Memory B cell (primary cell): Measurements from ENCODE around the gene OR51L1.
"Not testable (repeated sequence)": the region's sequence is repeated elsewhere in the genome, so short reads cannot be mapped to it uniquely, and the experiment has no call there.

Source experiments
- ATAC-seq: fragments of 150-1000 bp; cut with Tn5 transposase; 2 replicates; pipeline ENCODE4 v1.10.0; 2021; ENCODE audit warnings: low read depth, mild to moderate bottlenecking, moderate library complexity
- DNase-seq, 2 donors: peaks; one replicate each; pipeline ENCODE4 v3.0.0; 2022; ENCODE audit warnings: low spot score in 2 of 2
- H3K27ac Mint-ChIP-seq: one replicate; pipeline ENCODE4 v1.8.0; 2022; ENCODE audit warnings: mild to moderate bottlenecking, moderate library complexity, mixed read lengths
- H3K27me3 Mint-ChIP-seq: one replicate; pipeline ENCODE4 v1.8.0; 2022; ENCODE audit warnings: mixed read lengths
- H3K36me3 Mint-ChIP-seq: one replicate; pipeline ENCODE4 v1.8.0; 2022; ENCODE audit warnings: mild to moderate bottlenecking, mixed read lengths
- H3K4me1 Mint-ChIP-seq: one replicate; pipeline ENCODE4 v1.8.0; 2022; ENCODE audit warnings: mixed read lengths
- H3K4me3 Mint-ChIP-seq: one replicate; pipeline ENCODE4 v1.8.0; 2022; ENCODE audit warnings: mild to moderate bottlenecking, moderate library complexity, mixed read lengths
- H3K9me3 Mint-ChIP-seq: one replicate; pipeline ENCODE4 v1.8.0; 2022; ENCODE audit warnings: mixed read lengths

OR51L1 gene

GRCh38 chr11:4994551-4994950 lies at the start of gene OR51L1:
OR51L1 (plus strand) TSS chr11:4994851; CDS start chr11:4998983, 4,132 bp downstream.
- Mint-ChIP-seq H3K4me3 (no peak within 1 kb of the TSS), H3K9me3 (no peaks in the 10 kb centered on the region), H3K27me3 (peaks cover 6% of the 10 kb centered on the region), H3K4me1 (no peaks in the 10 kb centered on the region), H3K36me3 (no peaks in the 10 kb centered on the region), H3K27ac (no peak within 1 kb of the TSS)
- DNase-seq (no peak), ATAC-seq (no peak)

- Mint-ChIP-seq H3K4me1 (no peaks in the 10 kb centered on the region), H3K27ac (no peak within 1 kb of the TSS), H3K36me3 (no peaks in the 10 kb centered on the region), H3K27me3 (no peaks in the 10 kb centered on the region), H3K9me3 (no peaks in the 10 kb centered on the region), H3K4me3 (no peak within 1 kb of the TSS)
- DNase-seq = no peak
- no peak for ATAC-seq
Observed at GRCh38 chr11:4947505-4947904, 47.1 kb upstream of the OR51L1 start, which contains the start of gene OR51A4. OR51A4 (minus strand) TSS chr11:4947605; CDS start chr11:4947100, 505 bp downstream.

- H3K4me3 Mint-ChIP-seq, ATAC-seq, H3K27ac Mint-ChIP-seq, H3K36me3 Mint-ChIP-seq, H3K9me3 Mint-ChIP-seq, H3K4me1 Mint-ChIP-seq, H3K27me3 Mint-ChIP-seq, DNase-seq: not testable (repeated sequence)
Observed at GRCh38 chr11:4955613-4956012, 39.0 kb upstream of the OR51L1 start, which contains the start of gene OR51A2. OR51A2 (minus strand) TSS chr11:4955713; CDS start chr11:4955713, 0 bp downstream.

- no peak overlapping the region for H3K27ac Mint-ChIP-seq
Observed at GRCh38 chr11:4957396-4957795, 37.3 kb upstream of the OR51L1 start.

GRCh38 chr11:4960877-4961276 lies 33.8 kb upstream of the OR51L1 start:
- no peak for ATAC-seq
- peaks cover 4% of the 10 kb centered on the region for H3K9me3 Mint-ChIP-seq
- H3K27ac Mint-ChIP-seq = no peak overlapping the region
- no peak overlapping the region for H3K4me3 Mint-ChIP-seq
- no peaks in the 10 kb centered on the region for H3K27me3 Mint-ChIP-seq
- H3K4me1 Mint-ChIP-seq = no peaks in the 10 kb centered on the region
- no peaks in the 10 kb centered on the region for H3K36me3 Mint-ChIP-seq
- DNase-seq = no peak

More at GRCh38 chr11:4957396-4957795, 37.3 kb upstream of the OR51L1 start:
- H3K4me3 Mint-ChIP-seq = no peak overlapping the region
- peaks cover 2% of the 10 kb centered on the region for H3K27me3 Mint-ChIP-seq
- H3K4me1 Mint-ChIP-seq = no peaks in the 10 kb centered on the region
- no peak for ATAC-seq
- DNase-seq = no peak
- H3K36me3 Mint-ChIP-seq = no peaks in the 10 kb centered on the region
- H3K9me3 Mint-ChIP-seq = peaks cover 1% of the 10 kb centered on the region

- DNase-seq (no peak), ATAC-seq (no peak)
- Mint-ChIP-seq H3K36me3 (no peaks in the 10 kb centered on the region), H3K27me3 (no peaks in the 10 kb centered on the region), H3K9me3 (peaks cover 4% of the 10 kb centered on the region), H3K4me3 (no peak overlapping the region), H3K27ac (no peak overlapping the region), H3K4me1 (no peaks in the 10 kb centered on the region)
Observed at GRCh38 chr11:4962816-4963215, 31.8 kb upstream of the OR51L1 start.

GRCh38 chr11:4975436-4975835 lies 19.2 kb upstream of the OR51L1 start:
- Mint-ChIP-seq H3K9me3 (peaks cover 6% of the 10 kb centered on the region), H3K4me3 (no peak overlapping the region), H3K4me1 (no peaks in the 10 kb centered on the region), H3K36me3 (peaks cover 3% of the 10 kb centered on the region), H3K27ac (no peak overlapping the region), H3K27me3 (peaks cover 2% of the 10 kb centered on the region)
- no peak for ATAC-seq
- no peak for DNase-seq

- Mint-ChIP-seq H3K4me3 (no peak overlapping the region), H3K27me3 (peaks cover 2% of the 10 kb centered on the region), H3K27ac (no peak overlapping the region), H3K9me3 (peaks cover 4% of the 10 kb centered on the region), H3K36me3 (peaks cover 3% of the 10 kb centered on the region), H3K4me1 (no peaks in the 10 kb centered on the region)
- no peak for DNase-seq
- no peak for ATAC-seq
Observed at GRCh38 chr11:4979036-4979435, 15.6 kb upstream of the OR51L1 start.

- Mint-ChIP-seq H3K4me1 (no peaks in the 10 kb centered on the region), H3K4me3 (no peak overlapping the region), H3K27me3 (peaks cover 2% of the 10 kb centered on the region), H3K36me3 (peaks cover 3% of the 10 kb centered on the region), H3K27ac (no peak overlapping the region), H3K9me3 (peaks cover 2% of the 10 kb centered on the region)
- ATAC-seq (no peak), DNase-seq (no peak)
Observed at GRCh38 chr11:4982678-4983077, 12.0 kb upstream of the OR51L1 start.

- Mint-ChIP-seq H3K9me3 (no peaks in the 10 kb centered on the region), H3K27me3 (no peaks in the 10 kb centered on the region), H3K4me3 (no peak overlapping the region), H3K4me1 (no peaks in the 10 kb centered on the region), H3K27ac (no peak overlapping the region), H3K36me3 (no peaks in the 10 kb centered on the region)
- DNase-seq (no peak), ATAC-seq (no peak)
Observed at GRCh38 chr11:4983841-4984240, 10.8 kb upstream of the OR51L1 start.

GRCh38 chr11:4991060-4991459 lies 3.6 kb upstream of the OR51L1 start:
- H3K9me3 Mint-ChIP-seq = no peaks in the 10 kb centered on the region
- H3K4me1 Mint-ChIP-seq = no peaks in the 10 kb centered on the region
- H3K27me3 Mint-ChIP-seq = no peaks in the 10 kb centered on the region
- no peak overlapping the region for H3K27ac Mint-ChIP-seq
- no peaks in the 10 kb centered on the region for H3K36me3 Mint-ChIP-seq
- no peak overlapping the region for H3K4me3 Mint-ChIP-seq
- ATAC-seq = no peak
- DNase-seq = no peak

- Mint-ChIP-seq H3K4me3 (no peak overlapping the region), H3K27me3 (peaks cover 4% of the 10 kb centered on the region), H3K9me3 (no peaks in the 10 kb centered on the region), H3K27ac (no peak overlapping the region), H3K36me3 (no peaks in the 10 kb centered on the region), H3K4me1 (no peaks in the 10 kb centered on the region)
- DNase-seq (no peak), ATAC-seq (no peak)
Observed at GRCh38 chr11:5004424-5005274, 10.0 kb downstream of the OR51L1 start.

- H3K9me3 Mint-ChIP-seq = no peaks in the 10 kb centered on the region
- no peak for DNase-seq
- H3K4me1 Mint-ChIP-seq = no peaks in the 10 kb centered on the region
- no peak overlapping the region for H3K4me3 Mint-ChIP-seq
- no peaks in the 10 kb centered on the region for H3K36me3 Mint-ChIP-seq
- H3K27me3 Mint-ChIP-seq = peaks cover 4% of the 10 kb centered on the region
- no peak overlapping the region for H3K27ac Mint-ChIP-seq
- no peak for ATAC-seq
Observed at GRCh38 chr11:5007561-5007960, 12.9 kb downstream of the OR51L1 start.

- H3K27me3 Mint-ChIP-seq = no peaks in the 10 kb centered on the region
- H3K27ac Mint-ChIP-seq = no peak overlapping the region
- H3K36me3 Mint-ChIP-seq = no peaks in the 10 kb centered on the region
- H3K4me3 Mint-ChIP-seq = no peak overlapping the region
- H3K9me3 Mint-ChIP-seq = no peaks in the 10 kb centered on the region
- no peak for ATAC-seq
- DNase-seq = no peak
- H3K4me1 Mint-ChIP-seq = no peaks in the 10 kb centered on the region
Observed at GRCh38 chr11:5011254-5011653, 16.6 kb downstream of the OR51L1 start.

- no peak overlapping the region for H3K27ac Mint-ChIP-seq
- H3K9me3 Mint-ChIP-seq = no peaks in the 10 kb centered on the region
- H3K27me3 Mint-ChIP-seq = no peaks in the 10 kb centered on the region
- ATAC-seq (no peak), DNase-seq (no peak)
- H3K4me1 Mint-ChIP-seq = no peaks in the 10 kb centered on the region
- no peaks in the 10 kb centered on the region for H3K36me3 Mint-ChIP-seq
- no peak overlapping the region for H3K4me3 Mint-ChIP-seq
Observed at GRCh38 chr11:5013012-5013411, 18.4 kb downstream of the OR51L1 start.
